Raji (cell line): ENCODE data around the gene SLC22A7.

Experiments
- POLR2A ChIP-seq: IDR thresholded peaks from 2 replicates; pipeline ENCODE4 v1.6.1; 2011; ENCODE audit warnings: low read depth, low read length, control low read depth; ENCODE audit not compliant: insufficient read depth

Gene SLC22A7

GRCh38 chr6:43274916-43275597, 23.0 kb upstream of the SLC22A7 start:
- TF ChIP-seq POLR2A: no peak

GRCh38 chr6:43275801-43276576, 22.1 kb upstream of the SLC22A7 start:
- no peak for TF ChIP-seq POLR2A

- TF ChIP-seq POLR2A: no peak
Observed at GRCh38 chr6:43276577-43277305, 21.3 kb upstream of the SLC22A7 start.

GRCh38 chr6:43277306-43277642, 20.8 kb upstream of the SLC22A7 start:
- no peak for TF ChIP-seq POLR2A

GRCh38 chr6:43277643-43278523, 20.2 kb upstream of the SLC22A7 start:
- no peak for TF ChIP-seq POLR2A

GRCh38 chr6:43278524-43279078, 19.5 kb upstream of the SLC22A7 start:
- no peak for TF ChIP-seq POLR2A

- no peak for TF ChIP-seq POLR2A
Observed at GRCh38 chr6:43280234-43280633, 17.8 kb upstream of the SLC22A7 start.

GRCh38 chr6:43282060-43282459, 16.0 kb upstream of the SLC22A7 start:
- no peak for TF ChIP-seq POLR2A

- TF ChIP-seq POLR2A: no peak
Observed at GRCh38 chr6:43282636-43283513, 15.2 kb upstream of the SLC22A7 start.

GRCh38 chr6:43283514-43283901, 14.6 kb upstream of the SLC22A7 start:
- no peak for TF ChIP-seq POLR2A

GRCh38 chr6:43283905-43284304, 14.2 kb upstream of the SLC22A7 start:
- TF ChIP-seq POLR2A: no peak

- no peak for TF ChIP-seq POLR2A
Observed at GRCh38 chr6:43284991-43285781, 12.9 kb upstream of the SLC22A7 start.

- TF ChIP-seq POLR2A: no peak
Observed at GRCh38 chr6:43285832-43286231, 12.2 kb upstream of the SLC22A7 start.
